DOHH2 (cell line): ENCODE results near the gene OR9Q1.
"Not testable (repeated sequence)": the region's sequence is repeated elsewhere in the genome, so short reads cannot be mapped to it uniquely, and the experiment has no call there.

Source experiments
- H3F3A ChIP-seq: fragments of 200-600 bp; sonication (generic), shearing (Covaris generic); 2 replicates; pipeline ENCODE4 v1.6.0; 2016; ENCODE audit warnings: antibody characterized with exemption, mild to moderate bottlenecking; ENCODE audit not compliant: control insufficient read depth, insufficient read depth
- H3K27ac ChIP-seq: fragments of 200-600 bp; sonication (generic); 2 replicates; pipeline ENCODE4 v1.5.1; 2014; ENCODE audit warnings: low read depth, mild to moderate bottlenecking, low read length, moderate library complexity
- H3K27me3 ChIP-seq: fragments of 200-600 bp; sonication (generic); 2 replicates; pipeline ENCODE4 v1.6.1; 2014; ENCODE audit warnings: mild to moderate bottlenecking, low read length, mixed read lengths; ENCODE audit not compliant: control insufficient read depth
- H3K36me3 ChIP-seq: fragments of 200-600 bp; sonication (generic); 2 replicates; pipeline ENCODE4 v1.6.1; 2014; ENCODE audit warnings: mild to moderate bottlenecking, low read length, moderate library complexity, mixed read lengths; ENCODE audit not compliant: control insufficient read depth
- H3K4me1 ChIP-seq: fragments of 200-600 bp; sonication (generic); 2 replicates; pipeline ENCODE4 v1.6.1; 2014; ENCODE audit warnings: mild to moderate bottlenecking, low read length, mixed read lengths; ENCODE audit not compliant: control insufficient read depth
- H3K4me2 ChIP-seq: fragments of 200-600 bp; sonication (generic); 2 replicates; pipeline ENCODE4 v1.6.0; 2014; ENCODE audit warnings: mild to moderate bottlenecking, low read length, moderate library complexity
- H3K4me3 ChIP-seq: fragments of 200-600 bp; sonication (generic); 2 replicates; pipeline ENCODE4 v1.5.1; 2014; ENCODE audit warnings: mild to moderate bottlenecking, low read length, mixed read lengths
- H3K79me2 ChIP-seq: fragments of 200-600 bp; sonication (generic); 2 replicates; pipeline ENCODE4 v1.6.1; 2014; ENCODE audit warnings: mild to moderate bottlenecking, low read length, mixed read lengths; ENCODE audit not compliant: control insufficient read depth
- H3K9me2 ChIP-seq: fragments of 200-600 bp; sonication (generic); replicated peaks from 2 replicates; pipeline ENCODE4 v1.6.1; 2014; ENCODE audit warnings: mild to moderate bottlenecking, low read length, mixed read lengths; ENCODE audit not compliant: control insufficient read depth
- H3K9me3 ChIP-seq: fragments of 200-600 bp; sonication (generic); 2 replicates; pipeline ENCODE4 v1.6.1; 2014; ENCODE audit warnings: antibody characterized with exemption, low read length, mixed read lengths; ENCODE audit not compliant: control insufficient read depth, insufficient read depth
- H4K20me1 ChIP-seq: fragments of 200-600 bp; sonication (generic); 2 replicates; pipeline ENCODE4 v1.6.0; 2014; ENCODE audit warnings: low read depth, mild to moderate bottlenecking, antibody characterized with exemption, low read length, moderate library complexity; ENCODE audit not compliant: control insufficient read depth, insufficient read depth
- EZH2phosphoT487 ChIP-seq: fragments of 200-600 bp; sonication (generic); IDR thresholded peaks from 2 replicates; pipeline ENCODE4 v1.6.1; 2017; ENCODE audit warnings: borderline replicate concordance, mild to moderate bottlenecking, antibody characterized with exemption, low read length, moderate library complexity, mixed read lengths
- TF ChIP-seq, protein P1 (sequence below): fragments of 200-600 bp; sonication (generic); IDR thresholded peaks from one replicate; pipeline ENCODE4 v1.5.1; 2014; ENCODE audit warnings: antibody characterized with exemption, mild to moderate bottlenecking, low read depth, low read length; ENCODE audit not compliant: poor library complexity, severe bottlenecking

Gene OR9Q1

DNA sequence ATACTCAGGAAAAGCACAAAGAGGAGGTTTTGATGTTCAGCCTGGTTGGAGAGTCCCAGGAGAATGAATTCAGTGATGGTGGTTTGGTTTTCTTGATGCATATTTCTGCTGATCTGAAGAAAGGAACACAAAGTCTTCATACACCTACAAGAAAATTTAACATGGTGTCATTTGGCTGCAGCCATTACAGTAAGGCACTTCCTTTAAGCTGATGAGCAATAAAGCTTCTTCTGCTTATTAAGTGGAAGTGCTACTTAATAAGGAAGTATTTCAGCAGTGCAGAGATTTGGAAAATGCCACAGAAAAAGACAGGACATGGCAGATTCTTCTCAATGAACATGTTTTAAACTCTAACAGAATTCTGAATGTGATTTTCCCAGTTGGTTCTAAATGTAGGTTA lies 180.4 kb downstream of the OR9Q1 start, which contains the start of gene OR1S2:
OR1S2 (minus strand) TSS at position 101 of the 400 bp plus-strand sequence; CDS start at position 101, 0 bp downstream.
- Histone ChIP-seq H3F3A (no peaks in the 10 kb centered on the region), H3K27ac (no peak within 1 kb of the TSS), H3K4me1 (no peaks in the 10 kb centered on the region), H3K9me2 (no peaks in the 10 kb centered on the region), H3K36me3 (no peaks in the 10 kb centered on the region), H3K4me3 (no peak within 1 kb of the TSS), H3K9me3 (no peaks in the 10 kb centered on the region), H3K4me2 (no peak within 1 kb of the TSS), H4K20me1 (no peaks in the 10 kb centered on the region), H3K27me3 (no peaks in the 10 kb centered on the region), H3K79me2 (no peaks in the 10 kb centered on the region)
- no peak for TF ChIP-seq EZH2phosphoT487
- TF ChIP-seq, protein P1, sequence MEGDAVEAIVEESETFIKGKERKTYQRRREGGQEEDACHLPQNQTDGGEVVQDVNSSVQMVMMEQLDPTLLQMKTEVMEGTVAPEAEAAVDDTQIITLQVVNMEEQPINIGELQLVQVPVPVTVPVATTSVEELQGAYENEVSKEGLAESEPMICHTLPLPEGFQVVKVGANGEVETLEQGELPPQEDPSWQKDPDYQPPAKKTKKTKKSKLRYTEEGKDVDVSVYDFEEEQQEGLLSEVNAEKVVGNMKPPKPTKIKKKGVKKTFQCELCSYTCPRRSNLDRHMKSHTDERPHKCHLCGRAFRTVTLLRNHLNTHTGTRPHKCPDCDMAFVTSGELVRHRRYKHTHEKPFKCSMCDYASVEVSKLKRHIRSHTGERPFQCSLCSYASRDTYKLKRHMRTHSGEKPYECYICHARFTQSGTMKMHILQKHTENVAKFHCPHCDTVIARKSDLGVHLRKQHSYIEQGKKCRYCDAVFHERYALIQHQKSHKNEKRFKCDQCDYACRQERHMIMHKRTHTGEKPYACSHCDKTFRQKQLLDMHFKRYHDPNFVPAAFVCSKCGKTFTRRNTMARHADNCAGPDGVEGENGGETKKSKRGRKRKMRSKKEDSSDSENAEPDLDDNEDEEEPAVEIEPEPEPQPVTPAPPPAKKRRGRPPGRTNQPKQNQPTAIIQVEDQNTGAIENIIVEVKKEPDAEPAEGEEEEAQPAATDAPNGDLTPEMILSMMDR = no peak

DNA sequence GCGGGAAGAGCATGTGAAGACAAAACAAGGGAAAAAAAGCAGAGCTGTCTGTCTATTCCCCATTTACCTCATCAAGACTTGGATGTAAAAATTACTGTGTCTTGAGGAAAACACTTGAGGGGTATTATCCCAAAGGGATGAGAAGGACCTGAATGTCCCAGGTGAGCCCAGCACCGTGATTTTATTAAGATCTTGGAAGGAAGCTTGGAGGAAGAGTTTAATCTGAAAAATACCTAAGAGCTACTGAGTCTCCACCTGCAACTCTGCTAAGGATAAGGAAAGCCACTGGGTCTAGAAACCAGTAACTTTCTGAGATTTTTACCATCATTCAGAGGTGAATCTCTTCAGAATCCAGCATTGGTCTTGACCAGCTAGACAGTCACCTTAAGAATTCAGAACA lies 188.7 kb downstream of the OR9Q1 start, which contains the start of gene OR1S1:
OR1S1 (plus strand) TSS at position 301 of the 400 bp plus-strand sequence.
- not testable (repeated sequence) for H3K27ac ChIP-seq, H3K27me3 ChIP-seq, H4K20me1 ChIP-seq, H3K4me3 ChIP-seq, H3K79me2 ChIP-seq, H3F3A ChIP-seq, H3K36me3 ChIP-seq, H3K9me2 ChIP-seq, H3K4me1 ChIP-seq, H3K9me3 ChIP-seq, H3K4me2 ChIP-seq

DNA sequence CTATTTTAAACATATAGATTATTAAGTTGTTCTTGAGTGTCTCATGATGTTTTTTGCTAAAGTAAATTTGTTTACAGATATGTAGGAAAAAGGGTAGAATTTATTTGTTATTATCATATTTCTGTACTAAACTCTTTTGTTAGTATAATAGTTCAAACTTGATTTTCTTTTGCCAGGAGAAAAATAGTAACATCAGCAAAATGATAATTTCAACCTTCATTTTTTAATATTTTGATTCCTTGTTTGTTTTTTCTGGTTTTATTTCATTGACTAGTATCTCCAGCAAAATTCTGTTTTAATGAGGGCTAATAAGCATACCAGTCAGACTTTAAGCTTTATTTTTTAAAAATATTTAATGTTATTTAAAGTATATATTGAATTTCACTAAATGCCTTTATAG lies 192.8 kb downstream of the OR9Q1 start:
- no peaks in the 10 kb centered on the region for H4K20me1 ChIP-seq
- no peak overlapping the region for H3K4me3 ChIP-seq
- no peaks in the 10 kb centered on the region for H3K9me3 ChIP-seq
- no peaks in the 10 kb centered on the region for H3K4me1 ChIP-seq
- no peaks in the 10 kb centered on the region for H3K9me2 ChIP-seq
- TF ChIP-seq, protein P1 = no peak
- no peak for TF ChIP-seq EZH2phosphoT487
- no peaks in the 10 kb centered on the region for H3K27me3 ChIP-seq
- no peak overlapping the region for H3K4me2 ChIP-seq
- H3K79me2 ChIP-seq = no peaks in the 10 kb centered on the region
- H3K27ac ChIP-seq = no peak overlapping the region
- no peaks in the 10 kb centered on the region for H3F3A ChIP-seq
- no peaks in the 10 kb centered on the region for H3K36me3 ChIP-seq

DNA sequence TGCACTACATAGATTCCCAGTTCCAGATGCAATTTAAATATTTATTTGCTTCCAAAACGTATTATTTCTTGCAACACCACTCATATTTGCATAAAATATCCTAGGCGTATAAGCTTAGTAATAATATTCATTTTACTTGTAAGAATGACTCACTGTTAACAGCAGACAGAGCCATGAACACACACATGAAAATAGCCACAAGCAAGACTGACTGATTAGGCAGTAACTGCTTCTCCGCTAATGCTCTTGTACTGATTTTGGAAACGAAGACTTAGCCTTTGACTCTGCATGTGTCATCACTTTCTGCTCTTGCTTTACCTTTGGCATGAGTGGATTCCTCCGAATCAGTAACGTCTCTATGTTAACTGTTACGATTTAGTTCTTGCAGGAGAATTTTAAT lies 199.0 kb downstream of the OR9Q1 start:
- H3K4me2 ChIP-seq = no peak overlapping the region
- no peak overlapping the region for H3K27ac ChIP-seq
- H3K4me1 ChIP-seq = no peaks in the 10 kb centered on the region
- no peaks in the 10 kb centered on the region for H3K36me3 ChIP-seq
- no peaks in the 10 kb centered on the region for H3K79me2 ChIP-seq
- H4K20me1 ChIP-seq = no peaks in the 10 kb centered on the region
- TF ChIP-seq EZH2phosphoT487 = no peak
- TF ChIP-seq, protein P1 = no peak
- H3K9me2 ChIP-seq = no peaks in the 10 kb centered on the region
- H3K27me3 ChIP-seq = no peaks in the 10 kb centered on the region
- no peaks in the 10 kb centered on the region for H3K9me3 ChIP-seq
- no peaks in the 10 kb centered on the region for H3F3A ChIP-seq
- no peak overlapping the region for H3K4me3 ChIP-seq
